ENCODE data around the gene MEF2A. TPM values are rescaled to one million over a fixed set of nuclear protein-coding genes. Genes with fewer than 3 reads are reported as not detected.

The MEF2A gene
- total RNA-seq, 1 donor from 2014 or later: 61.9 TPM

- H3K27me3 Mint-ChIP-seq (ENCODE audit: insufficient read depth, low read depth): no peaks in the 10 kb centered on the region
- H3K27ac ChIP-seq: no peak overlapping the region
- no peak overlapping the region for H3K4me3 Mint-ChIP-seq
Measured at GRCh38 chr15:99727330-99727729, 161.5 kb downstream of the MEF2A start.

GRCh38 chr15:99727733-99728132 is 161.9 kb downstream of the MEF2A start:
- Histone ChIP-seq H2AFZ (replicated peaks) (no peak overlapping the region), H3K4me1 (peaks cover 13% of the 10 kb centered on the region), H3F3A (ENCODE audit: low read depth) (no peaks in the 10 kb centered on the region), H4K20me1 (ENCODE audit: low read depth) (peaks cover 28% of the 10 kb centered on the region), H3K36me3 (no peaks in the 10 kb centered on the region), H3K4me3 (no peak overlapping the region), H3K27me3 (peaks cover 14% of the 10 kb centered on the region), H3K79me2 (ENCODE audit: low read depth) (peaks cover 18% of the 10 kb centered on the region), H3K27ac (no peak overlapping the region), H3K9me3 (ENCODE audit: low read depth) (no peaks in the 10 kb centered on the region), H3K4me2 (no peak overlapping the region), H3K9ac (no peak overlapping the region)
- DNase-seq (ENCODE audit: low spot score): no peak
- Mint-ChIP-seq H3K4me3 (no peak overlapping the region), H3K4me1 (peaks cover 21% of the 10 kb centered on the region), H3K36me3 (peaks cover 26% of the 10 kb centered on the region), H3K27me3 (ENCODE audit: insufficient read depth, low read depth) (no peaks in the 10 kb centered on the region), H3K9me3 (peaks cover 10% of the 10 kb centered on the region), H3K27ac (no peak overlapping the region)
- TF ChIP-seq EZH2phosphoT487 (IDR thresholded peaks at IDR 0.05): no peak

More at GRCh38 chr15:99727330-99727729, 161.5 kb downstream of the MEF2A start:
- peaks cover 17% of the 10 kb centered on the region for H3K79me2 ChIP-seq (ENCODE audit: low read depth)
- peaks cover 12% of the 10 kb centered on the region for H3K9me3 Mint-ChIP-seq
- peaks cover 20% of the 10 kb centered on the region for H3K4me1 Mint-ChIP-seq
- peaks cover 10% of the 10 kb centered on the region for H3K27me3 ChIP-seq
- no peak for DNase-seq (ENCODE audit: low spot score)
- H4K20me1 ChIP-seq (ENCODE audit: low read depth): peaks cover 24% of the 10 kb centered on the region
- no peaks in the 10 kb centered on the region for H3F3A ChIP-seq (ENCODE audit: low read depth)
- H3K9ac ChIP-seq: no peak overlapping the region
- no peak overlapping the region for H3K27ac Mint-ChIP-seq
- H3K4me1 ChIP-seq: peaks cover 13% of the 10 kb centered on the region
- no peak overlapping the region for H2AFZ ChIP-seq (replicated peaks)
- no peaks in the 10 kb centered on the region for H3K36me3 ChIP-seq
- H3K4me2 ChIP-seq: no peak overlapping the region
- no peak overlapping the region for H3K4me3 ChIP-seq
- H3K9me3 ChIP-seq (ENCODE audit: low read depth): no peaks in the 10 kb centered on the region
- H3K36me3 Mint-ChIP-seq: peaks cover 28% of the 10 kb centered on the region
- no peak for TF ChIP-seq EZH2phosphoT487 (IDR thresholded peaks at IDR 0.05)
- TF ChIP-seq CTCF (IDR thresholded peaks at IDR 0.05): no peak
- no peak for TF ChIP-seq EZH2 (IDR thresholded peaks at IDR 0.05)

GRCh38 chr15:99728916-99729315 is 163.1 kb downstream of the MEF2A start:
- Mint-ChIP-seq H3K36me3 (peaks cover 21% of the 10 kb centered on the region), H3K4me3 (no peak overlapping the region), H3K27me3 (ENCODE audit: insufficient read depth, low read depth) (no peaks in the 10 kb centered on the region), H3K9me3 (peaks cover 10% of the 10 kb centered on the region), H3K4me1 (peaks cover 24% of the 10 kb centered on the region), H3K27ac (no peak overlapping the region)
- TF ChIP-seq CTCF (IDR thresholded peaks at IDR 0.05): no peak
- TF ChIP-seq EZH2phosphoT487 (IDR thresholded peaks at IDR 0.05): no peak
- no peak for TF ChIP-seq EZH2 (IDR thresholded peaks at IDR 0.05)
- no peak overlapping the region for H3K4me2 ChIP-seq
- H3K27me3 ChIP-seq: peaks cover 14% of the 10 kb centered on the region
- H3K36me3 ChIP-seq: no peaks in the 10 kb centered on the region
- H3K4me1 ChIP-seq: peaks cover 13% of the 10 kb centered on the region
- H3K27ac ChIP-seq: no peak overlapping the region
- no peak overlapping the region for H2AFZ ChIP-seq (replicated peaks)
- DNase-seq (ENCODE audit: low spot score): no peak
- peaks cover 19% of the 10 kb centered on the region for H3K79me2 ChIP-seq (ENCODE audit: low read depth)
- H3K9me3 ChIP-seq (ENCODE audit: low read depth): no peaks in the 10 kb centered on the region
- no peak overlapping the region for H3K4me3 ChIP-seq
- peaks cover 29% of the 10 kb centered on the region for H4K20me1 ChIP-seq (ENCODE audit: low read depth)
- H3K9ac ChIP-seq: no peak overlapping the region
- peaks cover 5% of the 10 kb centered on the region for H3F3A ChIP-seq (ENCODE audit: low read depth)

GRCh38 chr15:99729327-99729726 is 163.5 kb downstream of the MEF2A start:
- Histone ChIP-seq H3F3A (ENCODE audit: low read depth) (peaks cover 5% of the 10 kb centered on the region), H3K4me1 (peaks cover 13% of the 10 kb centered on the region), H3K27ac (no peak overlapping the region), H3K36me3 (no peaks in the 10 kb centered on the region), H3K9ac (no peak overlapping the region), H3K79me2 (ENCODE audit: low read depth) (peaks cover 19% of the 10 kb centered on the region), H2AFZ (replicated peaks) (no peak overlapping the region), H3K4me2 (no peak overlapping the region), H3K4me3 (no peak overlapping the region), H3K27me3 (peaks cover 14% of the 10 kb centered on the region), H3K9me3 (ENCODE audit: low read depth) (no peaks in the 10 kb centered on the region), H4K20me1 (ENCODE audit: low read depth) (peaks cover 29% of the 10 kb centered on the region)
- Mint-ChIP-seq H3K36me3 (peaks cover 20% of the 10 kb centered on the region), H3K4me3 (no peak overlapping the region), H3K27me3 (ENCODE audit: insufficient read depth, low read depth) (no peaks in the 10 kb centered on the region), H3K9me3 (peaks cover 10% of the 10 kb centered on the region), H3K27ac (no peak overlapping the region), H3K4me1 (peaks cover 24% of the 10 kb centered on the region)
- TF ChIP-seq CTCF (IDR thresholded peaks at IDR 0.05): no peak
- no peak for TF ChIP-seq EZH2 (IDR thresholded peaks at IDR 0.05)
- TF ChIP-seq EZH2phosphoT487 (IDR thresholded peaks at IDR 0.05): no peak
- no peak for DNase-seq (ENCODE audit: low spot score)
